GM18499 (cell line): Measurements from ENCODE around the gene DSTN.

ENCODE experiments used
- ATAC-seq: cut with Tn5 transposase; IDR thresholded peaks from one replicate; pipeline ENCODE4 v1.9.1; 2021; ENCODE audit warnings: moderate number of reproducible peaks; ENCODE audit not compliant: insufficient read depth, unreplicated experiment

Gene DSTN

DNA sequence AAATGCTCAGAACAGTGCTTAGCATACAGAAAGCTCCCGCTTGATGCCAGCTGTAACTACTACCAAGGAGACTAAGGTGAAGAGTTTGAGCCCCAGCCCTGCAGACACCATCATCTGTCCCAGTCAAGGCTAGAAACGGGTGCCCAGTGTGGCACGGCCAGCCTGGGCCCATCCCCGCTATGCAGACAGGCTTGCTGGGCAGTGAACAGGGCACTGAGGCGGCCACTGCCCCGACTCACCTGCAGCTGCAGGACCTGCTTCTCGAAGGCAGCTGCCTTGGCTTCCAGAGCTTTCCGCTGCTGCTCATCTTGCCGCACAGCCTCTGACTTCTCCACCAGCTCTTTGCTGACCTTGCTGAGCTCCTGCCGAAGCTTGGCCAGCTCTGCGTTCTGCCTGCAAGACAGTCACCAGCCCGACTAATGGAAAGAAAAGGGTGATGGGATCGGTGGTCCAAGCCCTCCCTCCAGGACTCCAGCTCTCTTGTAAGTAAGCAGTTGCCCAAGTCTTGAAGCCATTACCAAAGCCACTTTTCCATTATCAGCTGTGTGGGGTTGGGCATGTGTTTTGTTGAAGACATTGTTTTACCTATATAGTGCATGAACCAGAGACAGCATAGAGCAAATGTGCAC, 63.5 kb downstream of the DSTN start:
- ATAC-seq: no peak

- no peak for ATAC-seq
Observed at GRCh38 chr20:17633850-17634500, 64.1 kb downstream of the DSTN start.

DNA sequence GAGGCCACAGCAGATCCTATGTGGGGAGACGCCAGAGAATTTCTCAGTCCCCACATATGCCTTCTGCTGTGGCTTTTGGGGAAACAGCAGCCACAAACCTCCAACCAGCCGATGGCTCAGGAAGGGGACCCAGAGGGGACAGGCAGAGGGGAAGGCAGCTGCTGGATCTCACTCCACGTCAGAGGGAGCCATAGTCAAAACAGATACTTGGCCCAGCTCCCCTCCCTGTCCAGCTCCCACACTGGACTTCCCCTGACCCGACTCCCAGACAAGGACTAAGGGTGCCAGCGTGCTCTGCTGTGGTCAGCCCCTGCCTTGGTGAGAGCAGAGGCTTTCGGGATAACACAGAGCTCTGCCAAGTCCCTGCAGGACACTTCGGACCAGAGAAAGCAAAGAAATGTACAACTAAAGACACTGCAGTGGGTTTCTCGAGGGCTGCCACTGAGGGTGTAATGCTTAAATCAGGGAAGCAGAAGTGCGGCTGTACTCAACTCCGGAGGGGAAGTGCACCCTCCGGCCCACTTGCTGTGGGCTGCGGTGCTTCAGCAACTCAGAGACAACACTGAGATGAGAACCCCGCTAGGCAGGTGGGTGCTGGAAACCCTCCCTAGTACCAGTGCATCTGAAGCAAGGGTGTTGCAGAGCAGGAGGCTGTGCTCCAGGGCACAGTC, 64.9 kb downstream of the DSTN start:
- ATAC-seq: no peak

GRCh38 chr20:17635332-17636244, 65.7 kb downstream of the DSTN start:
- no peak for ATAC-seq

GRCh38 chr20:17636523-17637412, 66.9 kb downstream of the DSTN start:
- ATAC-seq: no peak

- ATAC-seq: no peak
Observed at GRCh38 chr20:17637413-17637780, 67.5 kb downstream of the DSTN start.

DNA sequence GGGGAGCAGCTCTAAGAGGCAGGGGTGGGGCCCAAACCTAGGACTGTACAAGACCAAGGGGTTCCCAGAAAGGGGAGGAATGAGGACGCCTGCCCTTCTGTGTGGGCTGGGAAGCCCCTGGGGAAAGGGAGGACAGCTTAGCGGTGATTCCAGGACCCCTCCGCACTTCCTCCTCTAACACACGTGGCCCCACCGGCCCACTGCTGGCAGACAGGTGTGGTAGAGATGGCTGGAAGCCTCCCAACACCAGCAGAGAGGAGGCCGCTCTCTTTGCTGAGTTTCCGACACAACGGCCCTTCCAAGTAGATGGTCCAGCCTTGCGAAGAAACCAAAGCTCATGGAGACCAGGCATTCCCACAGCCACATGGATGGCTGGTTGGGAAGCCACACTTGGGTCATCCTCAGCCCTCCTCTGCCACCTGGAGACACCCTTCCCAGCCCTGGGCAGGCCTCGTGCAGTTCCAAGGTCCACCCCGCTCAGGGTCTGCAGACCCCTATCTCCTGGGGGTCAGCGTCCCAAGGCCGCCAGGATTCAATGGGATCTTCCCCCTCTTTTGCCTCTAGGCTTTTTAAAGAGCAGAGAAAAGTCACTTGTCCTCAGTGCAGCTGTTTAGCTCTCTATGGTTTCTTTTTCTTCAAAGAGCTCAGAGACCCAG, 68.2 kb downstream of the DSTN start:
- ATAC-seq: no peak

DNA sequence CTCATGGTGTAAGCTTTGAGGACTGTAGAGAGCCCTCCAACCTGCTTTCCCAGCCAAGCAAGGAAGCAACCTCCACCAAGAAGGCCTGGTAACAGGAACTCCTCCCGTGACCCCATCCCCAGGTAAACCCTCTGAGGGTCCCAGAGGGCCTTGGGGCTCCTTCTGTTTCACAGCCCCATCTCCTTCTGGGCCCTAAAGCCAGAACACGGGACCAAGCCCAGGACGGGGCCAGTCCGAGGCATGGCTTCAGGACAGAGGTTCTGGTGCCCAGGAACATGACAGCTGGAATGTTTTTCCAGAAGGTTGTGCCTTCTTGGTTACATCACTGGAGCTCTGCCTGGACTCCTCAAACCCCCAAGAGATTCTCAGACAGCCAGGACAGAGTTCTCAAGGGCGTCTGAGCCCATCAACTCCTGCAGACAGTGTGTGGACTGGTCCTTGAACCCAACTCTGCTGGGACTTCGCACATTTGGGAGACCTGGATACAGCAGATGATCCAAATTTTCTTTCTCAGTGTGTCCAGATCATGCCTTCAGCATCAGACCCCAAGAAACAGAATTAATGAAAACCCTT, 69.0 kb downstream of the DSTN start:
- no peak for ATAC-seq

- no peak for ATAC-seq
Observed at GRCh38 chr20:17640146-17640874, 70.4 kb downstream of the DSTN start.

DNA sequence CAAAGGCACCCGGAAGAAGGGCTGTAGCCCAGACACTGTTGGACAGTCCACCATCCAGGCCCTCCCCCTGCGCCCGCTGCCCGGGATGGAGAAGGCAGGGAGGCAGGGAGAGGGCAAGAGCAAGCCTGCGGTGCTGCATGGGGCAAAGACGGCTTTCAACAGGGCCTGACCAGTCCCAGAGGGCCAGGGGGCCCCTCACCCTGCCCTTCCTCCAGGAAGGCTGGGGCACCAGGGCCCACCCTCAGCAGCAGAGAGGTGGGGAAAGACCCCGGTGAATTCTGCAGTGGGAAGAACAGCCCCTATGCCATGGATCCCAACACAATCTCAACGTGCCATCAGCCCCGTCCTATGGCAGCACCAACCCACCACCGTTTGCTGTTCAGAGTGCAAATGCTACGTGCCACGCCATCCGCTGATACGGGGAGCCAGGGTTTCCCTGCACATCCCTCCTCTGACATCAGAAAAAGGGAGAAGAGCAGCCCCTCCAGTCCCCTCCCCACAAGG, 71.1 kb downstream of the DSTN start:
- ATAC-seq: no peak

DNA sequence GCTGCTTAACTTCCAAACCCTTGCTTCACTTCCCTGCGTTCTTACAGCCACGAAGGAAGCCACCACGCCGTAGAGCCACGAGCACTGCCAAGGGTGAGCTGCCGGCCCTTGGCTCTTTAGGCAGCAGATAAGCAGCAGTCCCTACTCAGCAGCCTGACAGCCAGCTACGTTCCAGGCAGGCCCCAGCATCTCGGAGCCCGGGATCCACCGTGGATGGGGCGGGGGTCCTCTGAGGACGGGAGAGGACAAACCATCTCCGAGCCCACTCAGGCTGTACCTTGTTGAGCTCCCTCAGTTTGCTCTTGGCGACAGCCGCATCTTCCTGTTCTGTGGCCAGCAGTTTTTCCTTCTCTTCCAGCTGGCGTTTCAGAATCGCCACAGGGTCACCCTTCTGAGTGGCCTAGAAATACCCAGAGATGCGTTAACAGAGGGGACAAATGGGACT, 71.7 kb downstream of the DSTN start:
- ATAC-seq: no peak

GRCh38 chr20:17641993-17642392, 72.1 kb downstream of the DSTN start:
- no peak for ATAC-seq

DNA sequence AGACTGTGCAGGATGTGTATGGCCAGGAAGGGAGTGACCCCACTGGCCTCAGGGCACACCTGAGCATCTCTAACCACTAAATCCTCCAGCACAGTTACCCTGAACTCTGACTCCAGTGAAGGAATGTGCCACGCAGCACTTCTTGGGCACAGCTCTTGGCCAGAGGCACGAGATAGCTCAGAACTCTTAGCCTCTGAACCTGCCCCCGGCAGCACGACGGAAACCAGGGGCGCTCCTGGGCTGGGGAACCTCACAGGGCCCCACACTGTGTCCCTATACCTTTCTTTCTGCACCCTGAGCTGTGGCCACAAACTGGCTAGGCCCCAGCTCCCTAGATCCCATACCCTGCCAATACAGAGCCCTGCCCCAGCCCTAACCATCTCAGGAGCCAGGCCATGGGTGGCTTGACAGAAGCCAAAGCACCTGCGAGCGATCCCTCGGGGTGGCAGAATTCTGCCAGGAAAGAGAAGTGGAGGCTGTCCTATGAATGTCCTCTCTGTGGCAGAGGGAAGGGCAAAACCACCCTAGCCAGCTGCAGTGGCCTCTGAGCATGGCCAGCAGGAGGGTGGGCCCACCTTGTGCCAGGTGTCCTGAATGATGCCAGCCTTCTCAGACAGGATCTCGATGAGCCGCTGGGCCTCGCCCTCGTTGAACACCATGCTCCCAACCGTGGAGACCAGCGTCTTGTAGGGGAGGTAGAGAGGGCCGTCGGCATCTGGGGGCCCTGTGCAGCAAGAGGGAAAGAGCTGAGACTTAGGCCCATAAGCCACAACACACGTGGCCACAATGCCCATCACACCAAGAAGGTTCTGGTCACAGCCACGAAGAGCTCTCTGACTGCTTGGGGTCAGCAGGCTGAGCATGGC, 72.8 kb downstream of the DSTN start:
- no peak for ATAC-seq

GRCh38 chr20:17643531-17644188, 73.8 kb downstream of the DSTN start:
- no peak for ATAC-seq

- ATAC-seq: no peak
Observed at GRCh38 chr20:17644451-17644850, 74.6 kb downstream of the DSTN start.

- ATAC-seq: no peak
Observed at GRCh38 chr20:17645010-17645409, 75.1 kb downstream of the DSTN start.
